Activated CD8-positive, alpha-beta memory T cell treated with anti-CD3 and anti-CD28 coated beads, Interleukin-2, amount 10 ng/mL, durations not matched to agents 7 days and 5 days (primary cell): ENCODE measurements around the gene MCUB. TPM values are rescaled to one million over a fixed set of nuclear protein-coding genes. Genes with fewer than 3 reads are reported as not detected.
A peak's percentile ranks its signal among the peaks of the same experiment; 100 is the strongest.
"Not testable (repeated sequence)": the region's sequence is repeated elsewhere in the genome, so short reads cannot be mapped to it uniquely, and the experiment has no call there.

Source experiments
- ATAC-seq: fragments of 150-1000 bp; cut with Tn5 transposase; one replicate; pipeline ENCODE4 v1.10.0; 2021; ENCODE audit warnings: moderate library complexity
- CTCF ChIA-PET: fragments of 350-600 bp; sonication (Branson Sonifier 250); formaldehyde crosslinking; loops from one replicate; lab custom pipeline; 2021; ENCODE audit warnings: antibody characterized with exemption; lab: Charles Lee
- DNase-seq: peaks from one replicate; pipeline ENCODE4 v3.0.0-alpha.2; 2020
- H3K27ac Mint-ChIP-seq: one replicate; pipeline ENCODE4 v1.8.0; 2021; ENCODE audit warnings: mild to moderate bottlenecking, mixed read lengths
- H3K27me3 Mint-ChIP-seq: one replicate; pipeline ENCODE4 v1.8.0; 2021; ENCODE audit warnings: mixed read lengths
- H3K36me3 Mint-ChIP-seq: one replicate; pipeline ENCODE4 v1.8.0; 2021; ENCODE audit warnings: mild to moderate bottlenecking, mixed read lengths
- H3K4me1 Mint-ChIP-seq: one replicate; pipeline ENCODE4 v1.8.0; 2021; ENCODE audit warnings: mixed read lengths
- H3K4me3 Mint-ChIP-seq: one replicate; pipeline ENCODE4 v1.8.0; 2021; ENCODE audit warnings: mild to moderate bottlenecking, moderate library complexity, mixed read lengths
- H3K9me3 Mint-ChIP-seq: one replicate; pipeline ENCODE4 v1.8.0; 2022; ENCODE audit warnings: low read depth, mixed read lengths
- total RNA-seq, 2 experiments: library from RNA; stranded (reverse); gene quantifications; one replicate each; pipeline ENCODE4 v1.2.3, GENCODE V29; 2021

Gene MCUB
- total RNA-seq, 2 experiments from 2014 or later = 51.2 to 65.5 TPM

DNA sequence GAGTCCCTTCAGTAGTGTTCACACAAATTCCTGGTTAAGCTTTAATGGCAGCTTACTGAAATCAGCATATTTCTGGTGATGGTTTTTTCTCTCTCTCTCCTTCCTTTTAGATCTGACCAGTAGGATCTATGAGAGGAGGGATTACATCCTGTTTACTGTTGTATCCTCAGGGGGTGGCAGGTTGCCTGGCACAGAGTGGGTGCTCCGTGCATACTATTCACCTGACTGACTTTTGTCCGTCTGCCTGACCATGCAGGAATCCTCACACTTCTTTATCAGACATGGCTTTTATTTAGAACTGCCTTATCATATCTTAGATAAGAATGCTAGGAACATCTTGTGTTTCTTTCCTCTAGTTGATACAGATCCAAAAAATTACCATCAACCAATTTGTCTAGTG, 29.6 kb downstream of the MCUB start:
- Mint-ChIP-seq H3K27me3 (no peaks in the 10 kb centered on the region), H3K9me3 (peaks cover 3% of the 10 kb centered on the region), H3K4me1 (peaks cover 34% of the 10 kb centered on the region), H3K36me3 (peaks cover 27% of the 10 kb centered on the region), H3K27ac (no peak overlapping the region), H3K4me3 (no peak overlapping the region)
- ATAC-seq (no peak), DNase-seq (no peak)
- CTCF ChIA-PET = interaction anchor here (1.4 to 1.5 kb wide), 2 partner anchors 40 to 157 kb away, joined by 3 read pairs; no protein-coding TSS in a partner anchor

DNA sequence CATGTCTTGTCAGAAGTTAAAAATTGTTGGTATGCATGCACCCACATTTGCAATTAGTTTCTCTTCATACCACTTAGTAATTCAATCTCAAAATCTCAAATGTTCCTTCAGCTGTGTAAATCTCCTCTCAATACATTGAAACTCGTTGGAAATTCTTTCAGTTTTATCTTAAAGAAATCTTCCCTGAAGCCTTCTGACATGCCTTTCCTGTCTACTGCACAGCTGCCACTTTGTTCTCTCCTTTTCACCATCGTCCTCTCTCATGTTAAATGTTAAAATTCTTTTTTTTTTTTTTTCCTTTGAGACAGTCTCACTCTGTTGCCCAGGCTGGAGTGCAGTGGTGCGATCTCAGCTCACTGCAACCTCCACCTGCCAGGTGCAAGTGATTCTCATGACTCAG, 30.9 kb downstream of the MCUB start:
- H3K27ac Mint-ChIP-seq = no peak overlapping the region
- H3K4me3 Mint-ChIP-seq = no peak overlapping the region
- DNase-seq = no peak
- CTCF ChIA-PET = interaction anchor here (0.6 to 1.4 kb wide), 3 partner anchors 16 to 39 kb away, joined by 3 read pairs; no protein-coding TSS in a partner anchor
- H3K4me1 Mint-ChIP-seq = peaks cover 26% of the 10 kb centered on the region
- no peaks in the 10 kb centered on the region for H3K27me3 Mint-ChIP-seq
- H3K36me3 Mint-ChIP-seq = peaks cover 21% of the 10 kb centered on the region
- ATAC-seq = no peak
- peaks cover 3% of the 10 kb centered on the region for H3K9me3 Mint-ChIP-seq

DNA sequence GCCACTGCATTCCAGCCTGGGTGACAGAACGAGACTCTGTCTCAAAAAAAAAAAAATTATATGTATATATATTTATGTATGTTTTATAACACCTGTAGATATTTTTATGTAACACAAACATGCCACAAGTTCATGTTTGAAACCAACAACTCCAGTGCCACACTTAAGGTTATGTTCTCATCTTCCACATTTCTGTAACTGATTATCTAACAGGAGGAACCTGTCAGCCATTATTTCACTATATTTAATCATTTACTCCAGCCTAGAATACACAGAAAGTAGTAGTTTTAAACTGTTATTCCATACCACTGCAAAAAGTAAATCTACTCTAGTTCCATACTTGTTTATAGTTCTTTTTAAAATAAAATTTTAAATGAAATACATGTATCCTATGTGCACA, 32.3 kb downstream of the MCUB start:
- Mint-ChIP-seq H3K9me3 (no peaks in the 10 kb centered on the region), H3K4me1 (peaks cover 21% of the 10 kb centered on the region), H3K27ac (no peak overlapping the region), H3K27me3 (no peaks in the 10 kb centered on the region), H3K36me3 (peaks cover 17% of the 10 kb centered on the region), H3K4me3 (no peak overlapping the region)
- CTCF ChIA-PET = no interaction called here
- no peak for ATAC-seq
- DNase-seq = no peak

DNA sequence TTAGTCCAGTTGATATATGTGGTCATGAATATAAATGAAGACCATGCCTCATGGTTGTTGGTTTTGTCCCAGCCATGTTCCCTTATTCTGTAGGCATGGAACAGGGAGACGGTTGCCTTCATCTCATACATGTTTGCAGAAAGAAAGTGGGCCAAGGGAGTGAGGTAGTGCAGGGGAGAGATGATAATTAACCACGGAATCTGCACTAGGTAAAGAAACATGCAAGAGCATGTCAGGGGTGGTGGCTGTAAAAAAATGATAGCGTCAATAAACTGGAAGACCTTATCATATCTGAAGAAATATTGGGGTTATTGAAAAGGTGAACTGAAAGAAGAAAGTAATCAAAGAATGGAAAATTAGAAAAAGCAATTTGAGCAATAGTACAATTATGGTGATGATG, 35.1 kb downstream of the MCUB start:
- H3K27ac Mint-ChIP-seq, CTCF ChIA-PET, H3K4me3 Mint-ChIP-seq, DNase-seq, H3K9me3 Mint-ChIP-seq, H3K27me3 Mint-ChIP-seq, H3K4me1 Mint-ChIP-seq, ATAC-seq: not testable (repeated sequence)
- H3K36me3 Mint-ChIP-seq = peaks cover 26% of the 10 kb centered on the region

DNA sequence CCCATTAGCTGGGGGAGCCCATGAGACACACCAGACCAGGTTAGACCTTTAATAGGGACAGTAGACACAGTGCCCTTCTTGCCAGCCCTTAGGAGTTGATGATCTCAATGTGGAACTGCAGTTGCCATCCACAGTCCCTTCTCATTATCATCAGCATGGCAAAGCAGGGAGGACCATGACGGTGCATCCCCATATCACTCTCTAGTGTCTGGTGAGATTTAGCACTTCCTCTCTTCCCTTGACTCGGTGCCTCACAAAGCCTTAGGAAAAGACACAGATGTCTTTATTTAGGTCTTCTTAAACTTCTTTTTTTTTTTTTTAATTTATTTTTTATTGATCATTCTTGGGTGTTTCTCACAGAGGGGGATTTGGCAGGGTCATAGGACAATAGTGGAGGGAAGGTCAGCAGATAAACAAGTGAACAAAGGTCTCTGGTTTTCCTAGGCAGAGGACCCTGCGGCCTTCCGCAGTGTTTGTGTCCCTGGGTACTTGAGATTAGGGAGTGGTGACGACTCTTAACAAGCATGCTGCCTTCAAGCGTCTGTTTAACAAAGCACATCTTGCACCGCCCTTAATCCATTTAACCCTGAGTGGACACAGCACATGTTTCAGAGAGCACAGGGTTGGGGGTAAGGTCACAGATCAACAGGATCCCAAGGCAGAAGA, 36.5 kb downstream of the MCUB start:
- CTCF ChIA-PET, DNase-seq, H3K4me1 Mint-ChIP-seq, H3K27ac Mint-ChIP-seq, H3K9me3 Mint-ChIP-seq, H3K4me3 Mint-ChIP-seq, H3K27me3 Mint-ChIP-seq, ATAC-seq: not testable (repeated sequence)
- H3K36me3 Mint-ChIP-seq = peaks cover 25% of the 10 kb centered on the region

DNA sequence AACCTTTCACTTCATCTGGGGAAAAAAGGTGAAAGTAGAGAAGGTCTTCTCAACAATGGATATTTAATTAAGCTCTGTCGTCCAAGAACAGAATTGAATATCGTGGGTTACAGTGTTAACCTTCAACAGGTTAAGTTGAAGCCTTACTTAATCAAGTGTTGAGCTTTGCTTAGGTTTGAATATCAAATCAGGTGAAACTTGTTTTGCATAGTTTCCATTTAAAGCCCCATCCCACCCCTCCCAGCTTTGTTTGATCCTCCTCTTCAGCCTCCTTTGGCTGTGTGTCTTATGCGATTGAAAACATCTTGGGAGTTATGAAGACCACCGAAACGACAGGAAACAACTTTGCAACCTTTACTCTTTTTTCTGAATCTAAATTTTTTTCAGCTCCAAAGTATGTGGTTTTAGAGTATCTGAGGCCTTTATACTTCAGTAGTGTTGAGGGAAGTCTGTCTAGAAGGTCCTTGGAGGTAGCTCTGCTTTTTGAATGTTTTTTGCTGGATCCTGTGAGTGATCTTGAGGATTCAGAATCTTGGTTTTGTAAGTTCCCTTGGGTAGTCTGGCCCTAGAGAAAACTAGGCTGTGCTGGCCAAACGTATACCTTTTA, 39.1 kb downstream of the MCUB start:
- Mint-ChIP-seq H3K27me3 (no peaks in the 10 kb centered on the region), H3K9me3 (peaks cover 9% of the 10 kb centered on the region), H3K4me3 (no peak overlapping the region), H3K4me1 (peaks cover 1% of the 10 kb centered on the region), H3K27ac (no peak overlapping the region), H3K36me3 (peaks cover 39% of the 10 kb centered on the region)
- no peak for ATAC-seq
- CTCF ChIA-PET = interaction anchor here (1.2 kb wide), 1 partner anchor 11 kb away, joined by 3 read pairs; no protein-coding TSS in a partner anchor
- no peak for DNase-seq

DNA sequence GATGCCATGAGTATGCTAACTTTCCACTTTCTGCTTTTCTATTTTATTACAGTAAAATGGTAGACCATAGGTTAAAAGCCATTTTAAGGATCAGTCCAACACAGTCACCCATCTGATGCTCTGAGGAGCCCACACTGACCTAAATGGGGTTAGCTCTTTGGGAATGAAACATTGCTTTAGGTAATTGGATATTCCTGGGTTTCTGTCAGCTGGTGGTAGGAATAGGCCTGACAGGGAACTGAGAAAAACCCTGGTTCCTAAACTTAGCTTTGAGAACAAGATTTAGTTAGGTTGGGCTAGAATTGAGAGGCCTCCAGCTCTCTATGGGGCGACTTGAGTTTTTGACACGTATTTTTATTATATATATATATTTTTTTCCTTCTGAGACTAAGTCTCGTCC, 40.4 kb downstream of the MCUB start:
- Mint-ChIP-seq H3K36me3 (peaks cover 47% of the 10 kb centered on the region), H3K27me3 (no peaks in the 10 kb centered on the region), H3K4me1 (peaks cover 1% of the 10 kb centered on the region), H3K27ac (no peak overlapping the region), H3K4me3 (no peak overlapping the region), H3K9me3 (peaks cover 9% of the 10 kb centered on the region)
- DNase-seq = no peak
- ATAC-seq = no peak
- CTCF ChIA-PET = interaction anchor here (1.5 kb wide), 1 partner anchor 17 kb away, joined by 3 read pairs; no protein-coding TSS in a partner anchor

DNA sequence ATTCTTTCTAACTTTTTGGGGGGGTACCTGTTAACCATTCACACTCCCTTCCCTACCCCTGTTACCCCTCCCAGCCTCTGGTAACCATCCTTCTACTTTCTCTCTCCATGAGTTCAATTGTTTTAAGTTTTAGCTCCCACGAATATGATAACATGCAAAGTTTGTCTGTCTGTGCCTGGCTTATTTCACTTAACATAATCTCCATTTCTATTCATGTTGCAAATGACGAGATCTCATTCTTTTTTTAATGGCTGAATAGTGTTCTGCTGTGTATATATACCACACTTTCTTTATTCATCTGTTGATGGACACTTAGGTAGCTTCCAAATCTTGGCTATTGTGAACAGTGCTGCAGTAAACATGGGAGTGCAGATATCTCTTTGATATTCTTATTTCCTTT, 41.3 kb downstream of the MCUB start:
- Mint-ChIP-seq H3K9me3 (peaks cover 12% of the 10 kb centered on the region), H3K27me3 (no peaks in the 10 kb centered on the region), H3K36me3 (peaks cover 52% of the 10 kb centered on the region), H3K4me3 (no peak overlapping the region), H3K4me1 (peaks cover 5% of the 10 kb centered on the region), H3K27ac (no peak overlapping the region)
- ATAC-seq (no peak), DNase-seq (no peak)
- CTCF ChIA-PET = interaction anchor here (1.5 kb wide), 1 partner anchor 16 kb away, joined by 3 read pairs; no protein-coding TSS in a partner anchor

DNA sequence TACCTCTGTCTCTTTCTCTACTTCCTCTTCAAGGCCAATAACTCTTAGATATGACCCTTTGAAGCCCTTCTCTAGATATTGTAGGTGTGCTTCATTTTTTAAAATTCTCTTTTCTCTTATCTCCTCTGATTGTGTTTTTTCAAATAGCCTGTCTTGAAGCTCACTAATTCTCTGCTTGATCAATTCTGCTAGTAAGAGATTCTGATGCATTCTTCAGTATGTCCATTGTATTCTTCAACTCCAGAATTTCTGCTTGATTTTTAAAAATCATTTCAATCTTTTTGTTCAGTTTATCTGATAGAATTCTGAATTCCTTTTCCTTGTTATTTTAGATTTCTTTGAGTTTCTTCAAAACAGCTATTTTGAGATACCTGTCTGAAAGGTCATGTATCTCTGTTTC, 47.9 kb downstream of the MCUB start:
- no peak for ATAC-seq
- Mint-ChIP-seq H3K36me3 (peaks cover 63% of the 10 kb centered on the region), H3K4me3 (no peak overlapping the region), H3K9me3 (peaks cover 13% of the 10 kb centered on the region), H3K4me1 (peaks cover 9% of the 10 kb centered on the region), H3K27ac (no peak overlapping the region), H3K27me3 (no peaks in the 10 kb centered on the region)
- no peak for DNase-seq
- CTCF ChIA-PET = no interaction called here

DNA sequence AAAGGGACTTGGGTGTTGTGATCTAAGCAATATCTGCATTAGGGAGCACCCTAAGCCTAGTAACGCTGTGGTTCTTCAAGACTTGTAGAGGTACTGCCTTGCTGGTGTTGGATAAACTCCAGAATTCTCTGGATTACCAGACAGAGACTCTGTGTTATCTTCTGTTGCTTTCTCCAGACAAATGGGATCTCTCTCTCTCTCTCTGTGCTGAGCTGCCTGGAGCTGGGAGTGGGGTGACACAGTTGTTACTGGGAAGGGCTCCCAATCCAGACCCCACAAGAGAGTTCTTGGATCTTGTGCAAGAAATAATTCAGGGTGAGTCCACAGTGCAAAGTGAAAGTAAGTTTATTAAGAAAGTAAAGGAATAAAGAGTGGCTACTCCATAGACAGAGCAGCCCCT, 48.8 kb downstream of the MCUB start:
- Mint-ChIP-seq H3K4me1 (peaks cover 9% of the 10 kb centered on the region), H3K4me3 (no peak overlapping the region), H3K36me3 (peaks cover 62% of the 10 kb centered on the region), H3K27ac (peak overlapping the region; percentile 70), H3K27me3 (no peaks in the 10 kb centered on the region), H3K9me3 (peaks cover 12% of the 10 kb centered on the region)
- DNase-seq (no peak), ATAC-seq (no peak)
- CTCF ChIA-PET = no interaction called here

DNA sequence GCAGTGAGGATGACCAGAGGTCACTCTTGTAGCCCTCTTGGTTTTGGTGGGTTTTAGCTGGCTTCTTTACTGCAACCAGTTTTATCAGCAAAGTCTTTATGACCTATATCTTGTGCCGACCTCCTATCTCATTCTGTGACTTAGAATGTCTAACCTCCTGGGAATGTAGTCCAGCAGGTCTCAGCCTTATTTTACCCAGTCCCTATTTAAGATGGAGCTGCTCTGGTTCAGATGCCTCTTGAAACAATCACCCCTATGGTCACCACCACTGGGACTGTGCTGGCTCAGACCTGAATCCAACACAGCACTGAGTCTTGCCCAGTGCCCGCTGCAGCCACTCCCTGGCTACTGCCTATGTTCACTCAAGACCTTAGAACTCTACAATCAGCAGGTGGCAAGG, 49.4 kb downstream of the MCUB start:
- CTCF ChIA-PET = no interaction called here

DNA sequence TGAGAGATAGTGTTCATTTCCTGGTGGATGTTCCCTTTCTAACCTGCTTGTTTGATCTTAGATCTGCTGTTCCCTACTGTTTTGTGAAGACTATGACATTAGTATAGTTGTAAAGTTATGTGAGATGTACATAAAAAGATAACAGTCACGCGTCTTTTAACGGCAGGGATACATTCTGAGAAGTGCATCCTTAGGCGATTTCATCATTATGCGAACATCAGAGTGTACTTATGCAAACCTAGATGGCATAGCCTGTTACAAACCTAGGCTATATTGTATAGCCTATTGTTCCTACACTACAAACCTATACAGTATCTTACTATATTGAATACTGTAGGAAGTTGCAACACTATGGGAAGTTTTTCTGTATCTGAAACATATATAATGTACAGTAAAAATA, 50.4 kb downstream of the MCUB start:
- no peak overlapping the region for H3K27ac Mint-ChIP-seq
- H3K4me1 Mint-ChIP-seq = peaks cover 9% of the 10 kb centered on the region
- CTCF ChIA-PET = no interaction called here
- no peak overlapping the region for H3K4me3 Mint-ChIP-seq
- DNase-seq = no peak
- peaks cover 49% of the 10 kb centered on the region for H3K36me3 Mint-ChIP-seq
- H3K9me3 Mint-ChIP-seq = peaks cover 12% of the 10 kb centered on the region
- ATAC-seq = no peak
- H3K27me3 Mint-ChIP-seq = no peaks in the 10 kb centered on the region

More for the DNA sequence above, 49.4 kb downstream of the MCUB start:
- Mint-ChIP-seq H3K36me3 (peaks cover 59% of the 10 kb centered on the region), H3K4me3 (no peak overlapping the region), H3K27me3 (no peaks in the 10 kb centered on the region), H3K27ac (no peak overlapping the region), H3K9me3 (peaks cover 12% of the 10 kb centered on the region), H3K4me1 (peaks cover 9% of the 10 kb centered on the region)
- ATAC-seq (no peak), DNase-seq (no peak)

DNA sequence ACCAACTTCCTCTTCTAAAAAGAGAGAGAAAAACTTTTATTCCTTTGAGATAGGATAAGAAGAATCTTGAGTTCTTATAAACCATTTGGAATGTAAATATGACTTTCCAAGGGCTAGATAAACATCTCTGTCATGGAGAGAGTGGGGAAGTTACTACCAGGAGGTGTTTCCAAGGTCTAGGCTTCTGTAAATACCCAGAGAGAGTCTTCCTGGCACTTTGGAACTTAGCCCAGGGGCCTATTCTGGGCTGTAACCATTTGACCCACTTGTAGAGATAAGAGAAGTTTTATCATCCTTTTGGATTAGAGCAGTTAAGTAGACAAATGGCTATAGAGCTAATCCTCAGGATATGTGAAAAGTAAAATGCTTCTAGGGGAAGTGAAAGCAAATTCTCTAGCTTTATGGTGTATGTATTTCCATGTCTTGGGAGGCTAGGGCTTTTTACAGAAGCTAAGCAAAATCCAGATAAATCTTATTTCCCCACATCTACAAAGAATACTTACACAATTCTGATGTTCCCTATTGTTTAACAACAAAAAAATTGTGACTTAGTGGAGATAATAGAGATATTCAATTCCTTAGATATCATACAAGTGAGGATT, 51.1 kb downstream of the MCUB start:
- Mint-ChIP-seq H3K27me3 (no peaks in the 10 kb centered on the region), H3K4me1 (peaks cover 7% of the 10 kb centered on the region), H3K27ac (no peak overlapping the region), H3K36me3 (peaks cover 46% of the 10 kb centered on the region), H3K4me3 (no peak overlapping the region), H3K9me3 (peaks cover 9% of the 10 kb centered on the region)
- CTCF ChIA-PET = no interaction called here
- DNase-seq (no peak), ATAC-seq (no peak)

DNA sequence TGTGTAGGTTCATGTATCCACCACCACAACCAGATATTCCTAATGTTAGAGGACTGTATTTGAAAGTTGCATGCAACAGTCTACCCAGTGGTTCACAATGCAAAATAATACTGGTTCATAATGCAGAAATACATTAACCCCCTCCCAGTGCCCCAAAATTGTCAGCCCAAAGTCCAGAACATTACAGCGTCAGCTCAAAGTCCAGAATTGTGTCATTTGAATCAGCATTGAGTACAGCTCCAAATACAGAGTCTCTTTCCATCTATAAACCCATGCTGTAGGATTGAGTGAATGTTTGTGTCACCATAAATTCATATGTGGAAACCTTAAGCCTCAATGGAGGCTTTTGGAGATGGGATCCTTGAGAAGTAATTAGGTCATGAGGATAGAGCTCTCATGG, 54.0 kb downstream of the MCUB start:
- Mint-ChIP-seq H3K27ac (no peak overlapping the region), H3K4me1 (no peaks in the 10 kb centered on the region), H3K27me3 (no peaks in the 10 kb centered on the region), H3K4me3 (no peak overlapping the region), H3K36me3 (peaks cover 27% of the 10 kb centered on the region), H3K9me3 (no peaks in the 10 kb centered on the region)
- CTCF ChIA-PET = no interaction called here
- DNase-seq (no peak), ATAC-seq (no peak)
